ENCODE results near the gene EPB41L3.

DNA sequence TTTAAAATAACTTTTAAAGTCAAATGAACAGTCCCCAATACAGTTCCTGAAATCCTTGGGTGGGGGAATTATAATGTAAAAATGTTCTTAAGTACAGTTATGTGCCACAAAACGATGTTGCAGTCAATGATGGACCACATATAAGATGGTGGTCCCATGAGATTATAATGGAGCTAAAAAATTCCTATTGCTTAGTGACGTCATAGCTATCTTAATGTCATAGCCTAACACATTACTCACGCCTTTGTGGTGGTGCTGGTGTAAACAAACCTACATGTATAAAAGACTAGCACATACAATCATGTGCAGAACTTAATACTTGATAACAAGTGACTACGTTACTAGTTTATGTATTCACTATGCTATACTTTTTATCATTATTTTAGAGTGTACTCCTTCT lies 109.4 kb downstream of the EPB41L3 start:
- TF ChIP-seq, protein P1, sequence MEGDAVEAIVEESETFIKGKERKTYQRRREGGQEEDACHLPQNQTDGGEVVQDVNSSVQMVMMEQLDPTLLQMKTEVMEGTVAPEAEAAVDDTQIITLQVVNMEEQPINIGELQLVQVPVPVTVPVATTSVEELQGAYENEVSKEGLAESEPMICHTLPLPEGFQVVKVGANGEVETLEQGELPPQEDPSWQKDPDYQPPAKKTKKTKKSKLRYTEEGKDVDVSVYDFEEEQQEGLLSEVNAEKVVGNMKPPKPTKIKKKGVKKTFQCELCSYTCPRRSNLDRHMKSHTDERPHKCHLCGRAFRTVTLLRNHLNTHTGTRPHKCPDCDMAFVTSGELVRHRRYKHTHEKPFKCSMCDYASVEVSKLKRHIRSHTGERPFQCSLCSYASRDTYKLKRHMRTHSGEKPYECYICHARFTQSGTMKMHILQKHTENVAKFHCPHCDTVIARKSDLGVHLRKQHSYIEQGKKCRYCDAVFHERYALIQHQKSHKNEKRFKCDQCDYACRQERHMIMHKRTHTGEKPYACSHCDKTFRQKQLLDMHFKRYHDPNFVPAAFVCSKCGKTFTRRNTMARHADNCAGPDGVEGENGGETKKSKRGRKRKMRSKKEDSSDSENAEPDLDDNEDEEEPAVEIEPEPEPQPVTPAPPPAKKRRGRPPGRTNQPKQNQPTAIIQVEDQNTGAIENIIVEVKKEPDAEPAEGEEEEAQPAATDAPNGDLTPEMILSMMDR (IDR thresholded peaks at IDR 0.05) = no peak
- no peak for TF ChIP-seq POLR2A (IDR thresholded peaks at IDR 0.05)
- no peak for TF ChIP-seq POLR2AphosphoS5 (IDR thresholded peaks at IDR 0.05)

All from suprapubic skin (tissue), 4 donors.